Measurements from ENCODE around the gene ARMC5.
"Not testable (repeated sequence)": the region's sequence is repeated elsewhere in the genome, so short reads cannot be mapped to it uniquely, and the experiment has no call there.

The ARMC5 gene

GRCh38 chr16:31458844-31459686 lies at the start of gene ARMC5:
Gene ARMC5, plus strand, starts transcription at chr16:31459501. Its CDS starts 24 bp downstream, at chr16:31459525.
- peak; percentile 97 for DNase-seq (ENCODE audit: low spot score)

DNA sequence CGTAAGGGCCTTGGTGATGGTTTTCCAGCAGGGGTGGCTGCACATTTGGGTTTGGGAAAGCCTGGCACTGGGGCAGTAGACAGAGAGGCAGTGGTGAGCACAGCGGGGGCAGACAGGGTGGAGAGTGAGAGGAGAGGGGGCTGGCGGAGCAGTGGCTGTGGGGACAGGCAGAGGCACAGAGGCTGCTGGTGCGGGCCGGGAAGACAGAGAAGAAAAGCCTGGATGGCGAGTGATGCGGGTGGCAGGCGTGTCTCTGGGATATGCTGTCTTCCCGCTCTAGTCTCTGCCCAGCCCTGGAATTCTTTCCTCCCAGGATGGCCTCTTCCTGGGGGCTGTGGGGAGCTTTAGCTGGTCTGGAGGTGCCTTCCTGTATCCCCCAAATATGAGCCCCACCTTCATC lies 49.2 kb upstream of the ARMC5 start:
- DNase-seq (ENCODE audit: low spot score) = peak; percentile 17

GRCh38 chr16:31411024-31411844 lies 48.1 kb upstream of the ARMC5 start:
- no peak for DNase-seq (ENCODE audit: low spot score)

DNA sequence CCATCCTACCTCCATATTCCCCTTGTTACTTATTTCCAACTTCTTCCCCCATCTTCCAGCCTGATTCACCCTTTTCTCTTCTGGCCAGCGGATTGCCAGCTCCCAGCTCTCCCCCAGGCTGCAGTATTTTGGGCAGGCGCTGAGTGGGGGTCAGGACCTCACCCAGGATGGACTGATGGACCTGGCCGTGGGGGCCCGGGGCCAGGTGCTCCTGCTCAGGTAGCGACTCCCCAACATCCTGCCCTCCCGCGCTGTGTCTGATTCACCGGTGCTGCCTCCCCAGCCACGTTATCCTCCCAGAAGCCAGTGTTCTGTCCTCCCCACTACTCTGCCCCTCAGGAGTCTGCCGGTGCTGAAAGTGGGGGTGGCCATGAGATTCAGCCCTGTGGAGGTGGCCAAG lies 46.6 kb upstream of the ARMC5 start:
- no peak for DNase-seq (ENCODE audit: low spot score)

GRCh38 chr16:31413381-31413780 lies 45.9 kb upstream of the ARMC5 start:
- DNase-seq (ENCODE audit: low spot score) = no peak

DNA sequence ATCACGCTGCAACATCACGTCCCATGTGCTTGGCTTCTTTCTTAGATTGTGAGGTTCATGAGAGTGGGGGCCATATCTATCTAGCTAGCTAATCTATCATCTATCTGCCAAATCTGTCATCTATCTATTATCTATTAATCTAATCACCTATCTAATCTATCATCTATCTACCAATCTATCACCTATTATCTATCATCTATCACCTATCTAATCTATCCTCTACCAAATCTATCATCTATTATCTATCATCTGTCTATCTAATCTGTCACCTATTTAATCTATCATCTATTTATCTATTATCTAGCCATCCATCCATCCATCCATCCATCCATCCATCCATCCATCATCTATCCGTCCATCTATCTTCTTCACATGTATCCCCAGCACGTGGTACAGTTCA lies 45.4 kb upstream of the ARMC5 start:
- no peak for DNase-seq (ENCODE audit: low spot score)

- no peak for DNase-seq (ENCODE audit: low spot score)
Observed at GRCh38 chr16:31414706-31415105, 44.6 kb upstream of the ARMC5 start.

DNA sequence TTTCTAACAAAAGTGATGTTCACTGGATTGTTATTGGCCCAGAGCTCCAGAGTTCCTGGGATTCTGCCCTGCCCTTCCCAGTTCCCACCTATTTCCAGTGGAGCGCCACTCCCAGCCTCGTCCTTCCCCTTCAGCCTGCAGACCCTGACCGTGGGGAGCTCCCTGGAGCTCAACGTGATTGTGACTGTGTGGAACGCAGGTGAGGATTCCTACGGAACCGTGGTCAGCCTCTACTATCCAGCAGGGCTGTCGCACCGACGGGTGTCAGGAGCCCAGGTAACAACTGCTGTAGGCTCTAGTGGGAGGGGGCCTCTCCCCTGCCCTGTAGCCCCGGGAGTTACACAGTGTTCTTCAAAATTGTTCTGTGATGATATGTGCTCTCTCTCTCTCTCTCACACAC lies 42.9 kb upstream of the ARMC5 start:
- DNase-seq (ENCODE audit: low spot score) = no peak

DNA sequence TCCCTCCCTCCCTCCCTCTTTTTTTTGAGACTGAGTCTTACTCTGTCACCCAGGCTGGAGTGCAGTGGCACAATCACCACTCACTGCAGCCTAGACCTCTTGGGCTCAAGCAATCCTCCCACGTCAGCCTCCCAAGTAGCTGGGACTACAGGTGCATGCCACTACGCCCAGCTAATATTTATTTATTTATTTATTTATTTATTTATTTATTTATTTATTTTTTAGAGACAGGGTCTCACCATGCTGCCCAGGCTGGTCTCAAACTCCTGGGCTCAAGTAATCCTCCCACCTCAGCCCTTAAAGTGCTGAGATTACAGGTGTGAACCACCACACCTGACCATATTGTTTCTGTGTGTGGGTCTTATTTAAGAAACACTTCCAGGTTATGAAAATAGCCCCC lies 42.3 kb upstream of the ARMC5 start:
- not testable (repeated sequence) for DNase-seq (ENCODE audit: low spot score)

- no peak for DNase-seq (ENCODE audit: low spot score)
Observed at GRCh38 chr16:31417916-31418315, 41.4 kb upstream of the ARMC5 start.

DNA sequence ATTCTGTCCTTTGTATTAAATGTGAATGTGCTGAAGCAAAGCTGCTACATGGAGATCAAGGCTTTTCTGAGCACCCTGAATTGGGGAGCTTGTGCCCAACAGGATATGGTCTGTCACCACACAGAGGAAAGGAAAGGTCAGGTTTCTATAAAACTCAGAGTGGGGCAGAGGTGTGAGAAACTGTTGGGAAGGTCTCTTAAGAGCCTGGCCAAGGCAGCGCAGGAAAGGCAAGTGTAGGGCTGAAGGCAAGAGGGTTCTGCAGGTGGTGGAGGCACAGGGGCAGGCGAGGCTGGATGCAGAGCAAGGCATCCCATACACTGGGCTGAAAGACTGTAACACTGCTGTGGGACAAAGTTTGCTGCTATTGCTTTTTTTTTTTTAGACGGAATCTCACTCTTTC lies 39.3 kb upstream of the ARMC5 start:
- DNase-seq (ENCODE audit: low spot score) = no peak

DNA sequence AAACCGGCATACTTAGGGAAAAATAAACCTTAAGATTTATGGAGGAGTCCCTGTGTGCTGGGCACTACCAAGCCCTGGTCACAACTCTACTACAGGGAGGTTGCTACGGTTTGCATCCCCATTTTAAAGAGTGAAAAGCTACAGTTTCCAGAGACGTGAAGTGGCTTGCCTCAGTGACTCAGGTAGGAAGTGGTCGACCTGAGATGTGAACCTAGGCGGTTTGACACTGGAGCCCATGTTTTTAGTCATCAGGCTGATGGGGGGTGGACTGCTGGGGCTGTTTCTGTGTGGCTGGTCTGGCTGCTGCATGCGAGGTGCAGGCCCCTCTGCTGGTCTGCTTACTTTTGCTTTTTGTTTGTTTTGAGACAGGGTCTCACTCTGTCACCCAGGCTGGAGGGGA lies 37.7 kb upstream of the ARMC5 start:
- no peak for DNase-seq (ENCODE audit: low spot score)

- DNase-seq (ENCODE audit: low spot score) = no peak
Observed at GRCh38 chr16:31423241-31423640, 36.1 kb upstream of the ARMC5 start.

GRCh38 chr16:31423801-31424200 lies 35.5 kb upstream of the ARMC5 start:
- no peak for DNase-seq (ENCODE audit: low spot score)

- DNase-seq (ENCODE audit: low spot score) = peak; percentile 77
Observed at GRCh38 chr16:31427441-31428278, 31.6 kb upstream of the ARMC5 start.

DNA sequence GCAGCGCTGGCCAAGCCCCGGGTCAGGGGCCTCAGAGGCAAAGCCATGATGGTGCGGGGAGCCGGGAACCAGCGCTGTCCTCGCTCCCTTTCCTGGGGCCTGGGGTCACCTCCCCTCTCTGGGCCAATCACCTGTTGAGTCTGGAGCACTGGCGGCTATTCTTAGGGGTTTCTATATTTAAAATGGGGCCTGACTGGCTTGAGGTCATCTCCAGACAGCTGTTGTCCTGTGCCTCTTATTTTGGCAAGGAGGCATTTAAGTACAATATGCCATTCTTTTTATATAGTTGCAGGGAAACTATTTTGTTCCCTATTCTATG lies 31.1 kb upstream of the ARMC5 start, which contains the start of gene COX6A2:
Gene COX6A2 (minus strand): TSS at position 82 of the 319 bp plus-strand sequence. CDS start 35 bp downstream, at position 47.
- DNase-seq (ENCODE audit: low spot score) = peak; percentile 63

- DNase-seq (ENCODE audit: low spot score) = peak; percentile 11
Observed at GRCh38 chr16:31428638-31429247, 30.6 kb upstream of the ARMC5 start.

DNA sequence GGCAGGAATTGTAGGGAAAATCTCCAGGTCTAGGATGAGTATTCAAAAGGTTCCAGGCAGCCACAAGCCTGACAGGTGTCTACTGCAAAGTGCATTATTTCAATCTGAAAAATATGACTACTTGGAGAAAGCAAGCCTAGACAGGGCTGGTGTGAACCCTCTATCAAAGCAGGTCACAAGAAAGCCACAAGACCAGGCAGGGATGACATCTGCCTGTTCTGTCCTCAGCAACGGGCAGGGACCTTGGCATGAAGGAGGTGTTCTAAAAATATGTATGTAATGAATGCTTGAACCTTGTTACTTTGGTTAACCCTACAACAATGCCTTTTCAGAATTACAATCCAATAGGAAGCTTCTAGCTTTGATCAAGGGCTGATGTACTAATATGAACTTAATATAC lies 30.0 kb upstream of the ARMC5 start:
- peak; percentile 15 for DNase-seq (ENCODE audit: low spot score)

GRCh38 chr16:31429796-31430195 lies 29.5 kb upstream of the ARMC5 start:
- DNase-seq (ENCODE audit: low spot score) = no peak

- peak; percentile 37 for DNase-seq (ENCODE audit: low spot score)
Observed at GRCh38 chr16:31430380-31431052, 28.8 kb upstream of the ARMC5 start.

Data from left forelimb (tissue), 1 donor.